ENCODE data around the gene CLMN. TPM values are rescaled to one million over a fixed set of nuclear protein-coding genes. Genes with fewer than 3 reads are reported as not detected.

The CLMN gene
- total and polyA plus RNA-seq, 2 of the 8 experiments (the other 6 are each of a cell fraction or from before 2014, with no cell fraction given) = 1.6 to 8.2 TPM

DNA sequence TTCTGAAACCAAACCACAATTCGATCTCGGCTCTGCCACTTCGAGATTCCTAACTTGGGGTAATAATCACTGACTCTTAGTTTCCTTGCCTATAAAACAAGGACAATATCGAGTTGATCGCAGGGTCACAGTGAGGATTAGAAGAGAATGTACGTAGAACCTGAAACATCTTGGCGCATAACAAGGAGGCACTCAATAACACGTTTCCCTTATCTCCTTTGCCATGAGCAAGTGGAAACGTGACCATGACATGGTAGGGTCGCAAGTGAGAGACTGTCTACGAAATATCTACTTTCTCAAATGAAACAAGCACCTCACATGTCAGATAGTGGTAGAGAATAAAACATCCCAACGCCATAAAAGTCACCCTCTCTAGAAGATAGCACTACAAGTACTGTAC lies 164.7 kb downstream of the CLMN start (continued):
- TF ChIP-seq, protein P1, sequence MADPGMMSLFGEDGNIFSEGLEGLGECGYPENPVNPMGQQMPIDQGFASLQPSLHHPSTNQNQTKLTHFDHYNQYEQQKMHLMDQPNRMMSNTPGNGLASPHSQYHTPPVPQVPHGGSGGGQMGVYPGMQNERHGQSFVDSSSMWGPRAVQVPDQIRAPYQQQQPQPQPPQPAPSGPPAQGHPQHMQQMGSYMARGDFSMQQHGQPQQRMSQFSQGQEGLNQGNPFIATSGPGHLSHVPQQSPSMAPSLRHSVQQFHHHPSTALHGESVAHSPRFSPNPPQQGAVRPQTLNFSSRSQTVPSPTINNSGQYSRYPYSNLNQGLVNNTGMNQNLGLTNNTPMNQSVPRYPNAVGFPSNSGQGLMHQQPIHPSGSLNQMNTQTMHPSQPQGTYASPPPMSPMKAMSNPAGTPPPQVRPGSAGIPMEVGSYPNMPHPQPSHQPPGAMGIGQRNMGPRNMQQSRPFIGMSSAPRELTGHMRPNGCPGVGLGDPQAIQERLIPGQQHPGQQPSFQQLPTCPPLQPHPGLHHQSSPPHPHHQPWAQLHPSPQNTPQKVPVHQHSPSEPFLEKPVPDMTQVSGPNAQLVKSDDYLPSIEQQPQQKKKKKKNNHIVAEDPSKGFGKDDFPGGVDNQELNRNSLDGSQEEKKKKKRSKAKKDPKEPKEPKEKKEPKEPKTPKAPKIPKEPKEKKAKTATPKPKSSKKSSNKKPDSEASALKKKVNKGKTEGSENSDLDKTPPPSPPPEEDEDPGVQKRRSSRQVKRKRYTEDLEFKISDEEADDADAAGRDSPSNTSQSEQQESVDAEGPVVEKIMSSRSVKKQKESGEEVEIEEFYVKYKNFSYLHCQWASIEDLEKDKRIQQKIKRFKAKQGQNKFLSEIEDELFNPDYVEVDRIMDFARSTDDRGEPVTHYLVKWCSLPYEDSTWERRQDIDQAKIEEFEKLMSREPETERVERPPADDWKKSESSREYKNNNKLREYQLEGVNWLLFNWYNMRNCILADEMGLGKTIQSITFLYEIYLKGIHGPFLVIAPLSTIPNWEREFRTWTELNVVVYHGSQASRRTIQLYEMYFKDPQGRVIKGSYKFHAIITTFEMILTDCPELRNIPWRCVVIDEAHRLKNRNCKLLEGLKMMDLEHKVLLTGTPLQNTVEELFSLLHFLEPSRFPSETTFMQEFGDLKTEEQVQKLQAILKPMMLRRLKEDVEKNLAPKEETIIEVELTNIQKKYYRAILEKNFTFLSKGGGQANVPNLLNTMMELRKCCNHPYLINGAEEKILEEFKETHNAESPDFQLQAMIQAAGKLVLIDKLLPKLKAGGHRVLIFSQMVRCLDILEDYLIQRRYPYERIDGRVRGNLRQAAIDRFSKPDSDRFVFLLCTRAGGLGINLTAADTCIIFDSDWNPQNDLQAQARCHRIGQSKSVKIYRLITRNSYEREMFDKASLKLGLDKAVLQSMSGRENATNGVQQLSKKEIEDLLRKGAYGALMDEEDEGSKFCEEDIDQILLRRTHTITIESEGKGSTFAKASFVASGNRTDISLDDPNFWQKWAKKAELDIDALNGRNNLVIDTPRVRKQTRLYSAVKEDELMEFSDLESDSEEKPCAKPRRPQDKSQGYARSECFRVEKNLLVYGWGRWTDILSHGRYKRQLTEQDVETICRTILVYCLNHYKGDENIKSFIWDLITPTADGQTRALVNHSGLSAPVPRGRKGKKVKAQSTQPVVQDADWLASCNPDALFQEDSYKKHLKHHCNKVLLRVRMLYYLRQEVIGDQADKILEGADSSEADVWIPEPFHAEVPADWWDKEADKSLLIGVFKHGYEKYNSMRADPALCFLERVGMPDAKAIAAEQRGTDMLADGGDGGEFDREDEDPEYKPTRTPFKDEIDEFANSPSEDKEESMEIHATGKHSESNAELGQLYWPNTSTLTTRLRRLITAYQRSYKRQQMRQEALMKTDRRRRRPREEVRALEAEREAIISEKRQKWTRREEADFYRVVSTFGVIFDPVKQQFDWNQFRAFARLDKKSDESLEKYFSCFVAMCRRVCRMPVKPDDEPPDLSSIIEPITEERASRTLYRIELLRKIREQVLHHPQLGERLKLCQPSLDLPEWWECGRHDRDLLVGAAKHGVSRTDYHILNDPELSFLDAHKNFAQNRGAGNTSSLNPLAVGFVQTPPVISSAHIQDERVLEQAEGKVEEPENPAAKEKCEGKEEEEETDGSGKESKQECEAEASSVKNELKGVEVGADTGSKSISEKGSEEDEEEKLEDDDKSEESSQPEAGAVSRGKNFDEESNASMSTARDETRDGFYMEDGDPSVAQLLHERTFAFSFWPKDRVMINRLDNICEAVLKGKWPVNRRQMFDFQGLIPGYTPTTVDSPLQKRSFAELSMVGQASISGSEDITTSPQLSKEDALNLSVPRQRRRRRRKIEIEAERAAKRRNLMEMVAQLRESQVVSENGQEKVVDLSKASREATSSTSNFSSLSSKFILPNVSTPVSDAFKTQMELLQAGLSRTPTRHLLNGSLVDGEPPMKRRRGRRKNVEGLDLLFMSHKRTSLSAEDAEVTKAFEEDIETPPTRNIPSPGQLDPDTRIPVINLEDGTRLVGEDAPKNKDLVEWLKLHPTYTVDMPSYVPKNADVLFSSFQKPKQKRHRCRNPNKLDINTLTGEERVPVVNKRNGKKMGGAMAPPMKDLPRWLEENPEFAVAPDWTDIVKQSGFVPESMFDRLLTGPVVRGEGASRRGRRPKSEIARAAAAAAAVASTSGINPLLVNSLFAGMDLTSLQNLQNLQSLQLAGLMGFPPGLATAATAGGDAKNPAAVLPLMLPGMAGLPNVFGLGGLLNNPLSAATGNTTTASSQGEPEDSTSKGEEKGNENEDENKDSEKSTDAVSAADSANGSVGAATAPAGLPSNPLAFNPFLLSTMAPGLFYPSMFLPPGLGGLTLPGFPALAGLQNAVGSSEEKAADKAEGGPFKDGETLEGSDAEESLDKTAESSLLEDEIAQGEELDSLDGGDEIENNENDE (IDR thresholded peaks at IDR 0.05; ENCODE audit: insufficient replicate concordance, low read length) = no peak
- TF ChIP-seq, protein P2, sequence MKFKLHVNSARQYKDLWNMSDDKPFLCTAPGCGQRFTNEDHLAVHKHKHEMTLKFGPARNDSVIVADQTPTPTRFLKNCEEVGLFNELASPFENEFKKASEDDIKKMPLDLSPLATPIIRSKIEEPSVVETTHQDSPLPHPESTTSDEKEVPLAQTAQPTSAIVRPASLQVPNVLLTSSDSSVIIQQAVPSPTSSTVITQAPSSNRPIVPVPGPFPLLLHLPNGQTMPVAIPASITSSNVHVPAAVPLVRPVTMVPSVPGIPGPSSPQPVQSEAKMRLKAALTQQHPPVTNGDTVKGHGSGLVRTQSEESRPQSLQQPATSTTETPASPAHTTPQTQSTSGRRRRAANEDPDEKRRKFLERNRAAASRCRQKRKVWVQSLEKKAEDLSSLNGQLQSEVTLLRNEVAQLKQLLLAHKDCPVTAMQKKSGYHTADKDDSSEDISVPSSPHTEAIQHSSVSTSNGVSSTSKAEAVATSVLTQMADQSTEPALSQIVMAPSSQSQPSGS (IDR thresholded peaks at IDR 0.05; ENCODE audit: low read length) = no peak
- TF ChIP-seq, protein P3, sequence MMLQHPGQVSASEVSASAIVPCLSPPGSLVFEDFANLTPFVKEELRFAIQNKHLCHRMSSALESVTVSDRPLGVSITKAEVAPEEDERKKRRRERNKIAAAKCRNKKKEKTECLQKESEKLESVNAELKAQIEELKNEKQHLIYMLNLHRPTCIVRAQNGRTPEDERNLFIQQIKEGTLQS (IDR thresholded peaks at IDR 0.05; ENCODE audit: insufficient read depth, low read depth, low read length) = no peak
- TF ChIP-seq EZH2 (IDR thresholded peaks at IDR 0.05; ENCODE audit: low read depth, low read length, severe bottlenecking) (no peak), SP4 (IDR thresholded peaks at IDR 0.05; ENCODE audit: low read length) (no peak), CTBP2 (IDR thresholded peaks at IDR 0.05; ENCODE audit: borderline replicate concordance, insufficient read depth, insufficient read length, low read length) (no peak), EP300 (IDR thresholded peaks at IDR 0.05; ENCODE audit: borderline replicate concordance in 1 of 2, low read depth in 2 of 2, low read length in 2 of 2) (no peak), SP1 (IDR thresholded peaks at IDR 0.05; ENCODE audit: low read depth, low read length) (no peak), MAFK (IDR thresholded peaks at IDR 0.05; ENCODE audit: low read depth, low read length) (no peak)

Measured in H1 (cell line).